Measurements from ENCODE around the gene SPATA9. TPM values are rescaled to one million over a fixed set of nuclear protein-coding genes. Genes with fewer than 3 reads are reported as not detected.

Gene SPATA9
- total and polyA plus RNA-seq, 9 of the 15 experiments (the other 6 are each of a cell fraction or from before 2014, with no cell fraction given): 0.16 to 5.5 (median 0.39) TPM; not detected in 3

- no peak for TF ChIP-seq NFE2L1 (tag; IDR thresholded peaks at IDR 0.05; ENCODE audit: borderline replicate concordance, low read depth)
- no peak for TF ChIP-seq NCOA2 (IDR thresholded peaks at IDR 0.05; ENCODE audit: partially characterized antibody in 2 of 2)
- peak in 1 of 2 experiments; percentile 79; a peak in 2 of 4 replicates for TF ChIP-seq ZMIZ1 (IDR thresholded peaks at IDR 0.05; ENCODE audit: low read depth in 2 of 2, low read length in 2 of 2)
- no peak for TF ChIP-seq SETDB1 (IDR thresholded peaks at IDR 0.05; ENCODE audit: low read length)
- TF ChIP-seq CBX8 (IDR thresholded peaks at IDR 0.05; ENCODE audit: borderline replicate concordance, extremely low read depth, low read depth, low read length, poor library complexity, severe bottlenecking): no peak
- no peak for TF ChIP-seq ZNF445 (CRISPR knock-in tag; IDR thresholded peaks at IDR 0.05; ENCODE audit: low read depth)
- TF ChIP-seq TBL1XR1 (IDR thresholded peaks at IDR 0.05; ENCODE audit: low read length in 2 of 2): peak; percentile 36 to 69; a peak in 3 of 4 replicates
- TF ChIP-seq SMARCC2 (IDR thresholded peaks at IDR 0.05; ENCODE audit: low read depth): no peak; the same call in 1 of the 2 replicates
- TF ChIP-seq ETS2 (tag; IDR thresholded peaks at IDR 0.05; ENCODE audit: borderline replicate concordance, poor library complexity, severe bottlenecking): no peak
- no peak for TF ChIP-seq ZNF778 (CRISPR knock-in tag; IDR thresholded peaks at IDR 0.05)
- TF ChIP-seq ELF4 (CRISPR knock-in tag; IDR thresholded peaks at IDR 0.05): no peak
- TF ChIP-seq MAZ (CRISPR knock-in tag; conservative IDR thresholded peaks at IDR 0.05 in 1 of 2, IDR thresholded peaks at IDR 0.05 in 1 of 2): peak; percentile 40 to 76; a peak in 3 of 4 replicates
- peak; percentile 77 for TF ChIP-seq JUND (IDR thresholded peaks at IDR 0.05; ENCODE audit: borderline replicate concordance, low read depth, low read length)
- peak; percentile 35; the same call in 1 of the 3 replicates for TF ChIP-seq JUND (tag; IDR thresholded peaks at IDR 0.05; ENCODE audit: borderline replicate concordance, low read depth, low read length)
- no peak for TF ChIP-seq SP2 (IDR thresholded peaks at IDR 0.05; ENCODE audit: extremely low read depth, low read depth, low read length, poor library complexity, severe bottlenecking)
- TF ChIP-seq IRF2 (CRISPR knock-in tag; IDR thresholded peaks at IDR 0.05): no peak
- peak; percentile 85; the same call in 1 of the 2 replicates for TF ChIP-seq PREB (CRISPR knock-in tag; IDR thresholded peaks at IDR 0.05)
- TF ChIP-seq STAT6 (CRISPR knock-in tag; IDR thresholded peaks at IDR 0.05): no peak
Observed at GRCh38 chr5:95646569-95647431, 36.0 kb downstream of the SPATA9 start, which contains the start of gene RFESD (continued).
